Ramos (cell line): ENCODE results near the gene PRKD1.
"Not testable (repeated sequence)": the region's sequence is repeated elsewhere in the genome, so short reads cannot be mapped to it uniquely, and the experiment has no call there.

Source experiments
- in situ Hi-C: fragments of 300-500 bp; cut with MboI; formaldehyde crosslinking; loops from one replicate; pipeline ENCODE4 v1.14.3; 2022; ENCODE audit warnings: low sequenced_read_pairs; ENCODE audit not compliant: unreplicated experiment

PRKD1 gene

GRCh38 chr14:29752221-29752923 lies 175.3 kb downstream of the PRKD1 start:
- in situ Hi-C loops, result no loop called here

GRCh38 chr14:29749829-29750228 lies 177.8 kb downstream of the PRKD1 start:
- in situ Hi-C loops, result no loop called here

- in situ Hi-C loops, result no loop called here
Measured at GRCh38 chr14:29749327-29749726, 178.3 kb downstream of the PRKD1 start.

GRCh38 chr14:29745863-29746262 lies 181.8 kb downstream of the PRKD1 start:
- in situ Hi-C loops, result no loop called here

DNA sequence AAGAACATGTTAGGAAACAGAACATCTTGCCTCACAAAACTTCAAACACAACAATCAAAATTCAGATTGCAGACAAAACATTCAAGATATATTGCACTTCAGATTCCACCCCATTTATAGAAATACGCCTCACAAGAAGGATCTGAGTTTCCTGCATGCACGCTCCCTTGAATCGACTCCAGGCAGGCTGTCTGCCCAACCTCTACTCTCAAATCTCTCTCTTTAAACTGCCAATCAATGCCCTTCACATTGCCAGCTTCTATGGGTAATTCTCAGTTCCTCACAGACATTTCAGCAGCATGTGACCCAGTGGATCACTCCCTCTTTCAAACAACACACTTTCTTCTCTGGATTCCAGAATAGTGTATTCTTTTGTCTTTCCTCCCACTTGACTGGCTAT lies 184.1 kb downstream of the PRKD1 start:
- in situ Hi-C loops, result no loop called here

GRCh38 chr14:29741909-29742401 lies 185.7 kb downstream of the PRKD1 start:
- in situ Hi-C loops, result no loop called here

DNA sequence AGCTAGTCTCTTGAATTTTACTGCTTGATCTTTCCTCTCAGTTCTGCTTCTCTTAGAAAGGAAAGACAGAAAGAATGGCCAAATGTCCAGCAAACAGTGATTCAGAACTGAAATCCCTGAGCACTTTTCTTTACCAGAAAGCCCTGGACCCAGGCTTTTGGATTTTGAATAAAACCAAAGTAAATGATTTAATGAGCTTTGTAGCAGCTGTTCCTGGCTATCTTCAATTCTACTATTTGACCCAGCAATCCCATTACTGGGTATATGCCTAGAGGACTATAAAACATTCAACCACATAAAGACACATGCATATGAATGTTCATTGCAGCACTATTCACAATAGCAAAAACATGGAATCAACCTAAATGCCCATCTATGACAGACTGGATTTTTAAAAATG lies 187.2 kb downstream of the PRKD1 start:
- in situ Hi-C loops, result no loop called here

GRCh38 chr14:29738950-29739349 lies 188.7 kb downstream of the PRKD1 start:
- in situ Hi-C loops, result no loop called here

- in situ Hi-C loops, result no loop called here
Measured at GRCh38 chr14:29738056-29738455, 189.6 kb downstream of the PRKD1 start.

DNA sequence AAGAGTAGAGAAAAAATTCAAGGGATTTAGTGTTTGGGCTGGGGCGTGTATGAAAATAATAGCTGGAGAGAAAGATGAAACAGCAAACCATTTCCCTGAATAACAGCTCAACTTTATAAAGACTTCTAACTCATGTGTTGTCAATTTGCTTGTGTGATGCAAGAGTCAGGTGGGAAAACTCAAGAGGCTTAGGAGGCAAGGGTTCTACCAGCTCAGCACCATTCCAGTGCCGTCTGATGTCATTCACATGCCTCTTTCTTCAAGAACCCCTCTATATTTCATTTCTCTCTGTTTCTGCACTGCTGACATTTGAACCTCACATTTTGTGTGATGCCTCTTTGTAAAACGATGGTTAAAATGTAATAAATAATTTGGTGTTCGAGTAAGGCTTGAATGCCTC lies 192.2 kb downstream of the PRKD1 start:
- in situ Hi-C loops, result no loop called here

DNA sequence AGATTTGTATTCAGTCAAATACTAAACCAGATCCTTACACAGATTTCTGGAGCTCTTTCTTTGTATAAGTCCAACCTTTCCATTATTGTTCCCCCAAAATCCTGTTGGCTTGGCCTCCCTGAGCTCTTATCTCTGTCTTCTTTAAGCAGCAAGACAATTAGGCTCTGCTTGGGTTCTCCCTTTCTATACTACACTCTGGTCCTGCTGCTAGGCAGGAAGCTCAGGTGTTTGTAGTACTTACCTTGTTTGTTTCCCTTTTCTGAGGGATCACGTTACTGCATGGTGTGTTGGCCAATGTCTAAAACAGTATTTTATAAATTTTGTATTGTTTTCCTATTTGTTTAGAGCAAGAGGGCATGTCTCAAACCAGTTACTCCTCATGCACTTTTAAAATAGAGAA lies 192.9 kb downstream of the PRKD1 start:
- in situ Hi-C loops, result no loop called here

- in situ Hi-C loops, result not testable (repeated sequence)
Measured at GRCh38 chr14:29726560-29727331, 200.9 kb downstream of the PRKD1 start.

DNA sequence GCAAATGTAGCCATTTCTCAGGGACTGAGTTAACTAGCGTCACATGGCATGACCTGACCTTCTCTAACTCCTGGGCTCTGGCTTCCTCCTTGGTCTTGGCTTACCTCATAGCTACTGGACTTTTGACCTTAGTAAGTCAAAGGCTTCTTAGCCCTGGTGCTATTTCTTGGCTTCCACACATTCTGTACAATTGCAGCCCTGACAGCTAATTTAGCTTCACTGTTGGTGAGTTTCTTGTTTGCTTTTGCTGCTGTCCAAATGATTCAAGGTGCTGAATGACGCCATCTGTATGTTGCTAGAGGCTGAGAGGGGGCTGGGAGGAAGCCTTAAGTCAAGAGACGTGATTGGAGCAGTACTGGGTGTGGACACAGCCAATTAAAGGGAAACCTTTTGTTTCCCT lies 202.7 kb downstream of the PRKD1 start:
- in situ Hi-C loops, result no loop called here

- in situ Hi-C loops, result no loop called here
Measured at GRCh38 chr14:29722831-29723230, 204.8 kb downstream of the PRKD1 start.

- in situ Hi-C loops, result no loop called here
Measured at GRCh38 chr14:29721586-29721985, 206.1 kb downstream of the PRKD1 start.

- in situ Hi-C loops, result no loop called here
Measured at GRCh38 chr14:29717901-29718300, 209.7 kb downstream of the PRKD1 start.

- in situ Hi-C loops, result no loop called here
Measured at GRCh38 chr14:29716150-29716549, 211.5 kb downstream of the PRKD1 start.

DNA sequence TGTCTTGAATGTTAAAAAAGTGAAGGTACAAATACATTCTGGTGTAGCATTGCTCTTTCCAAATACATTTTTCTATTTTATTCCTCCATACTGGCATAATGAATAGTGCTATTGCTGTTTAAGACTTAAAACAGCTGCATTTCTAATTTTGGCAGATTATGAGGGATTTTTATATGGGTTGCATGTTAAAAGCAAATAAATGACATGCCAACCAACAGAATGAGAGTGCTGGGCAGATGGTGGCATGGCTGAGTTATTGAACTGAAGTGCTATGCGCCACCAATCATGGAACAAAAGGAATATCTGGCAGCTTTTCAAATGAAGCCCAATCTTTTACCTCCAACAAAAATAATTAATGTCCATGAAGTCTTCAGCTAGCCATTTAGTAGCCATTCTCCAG lies 215.0 kb downstream of the PRKD1 start:
- in situ Hi-C loops, result no loop called here

GRCh38 chr14:29710015-29710414 lies 217.6 kb downstream of the PRKD1 start:
- in situ Hi-C loops, result no loop called here

- in situ Hi-C loops, result no loop called here
Measured at GRCh38 chr14:29709490-29709889, 218.2 kb downstream of the PRKD1 start.

GRCh38 chr14:29706700-29707099 lies 220.9 kb downstream of the PRKD1 start:
- in situ Hi-C loops, result no loop called here

- in situ Hi-C loops, result no loop called here
Measured at GRCh38 chr14:29705801-29706200, 221.8 kb downstream of the PRKD1 start.
